ENCODE results near the gene TRIM72. TPM values are rescaled to one million over a fixed set of nuclear protein-coding genes. Genes with fewer than 3 reads are reported as not detected.
"Not testable (repeated sequence)": the region's sequence is repeated elsewhere in the genome, so short reads cannot be mapped to it uniquely, and the experiment has no call there.

TRIM72 gene
- total and polyA plus RNA-seq, 11 donors, result 0.32 to 3.4 (median 1.4) TPM

DNA sequence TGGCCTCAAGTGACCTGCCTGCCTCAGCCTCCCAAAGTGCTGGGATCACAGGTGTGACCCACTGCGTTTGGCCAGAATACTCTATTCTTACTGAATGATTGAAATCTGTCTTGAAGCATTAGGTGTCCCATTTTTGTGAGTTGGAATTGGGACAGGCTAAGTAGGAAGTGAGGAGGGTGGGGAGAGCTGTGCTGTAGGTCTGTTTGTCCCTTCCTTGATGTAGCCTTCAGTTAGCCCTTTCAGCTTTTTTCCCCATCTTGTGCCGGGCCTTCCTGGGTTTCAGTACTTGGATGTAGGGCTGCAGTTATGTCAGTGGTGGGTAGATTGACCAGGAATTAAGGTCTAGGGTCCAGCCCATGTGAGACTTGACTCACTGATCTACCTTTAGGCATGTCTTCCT, 20.0 kb upstream of the TRIM72 start:
- H3K4me3 ChIP-seq, result no peak overlapping the region
- peaks cover 0 to 13% (median 0%) of the 10 kb centered on the region in 12 donors for H3K4me1 ChIP-seq
- H3K27ac ChIP-seq, result no peak overlapping the region
- TF ChIP-seq, protein P1, sequence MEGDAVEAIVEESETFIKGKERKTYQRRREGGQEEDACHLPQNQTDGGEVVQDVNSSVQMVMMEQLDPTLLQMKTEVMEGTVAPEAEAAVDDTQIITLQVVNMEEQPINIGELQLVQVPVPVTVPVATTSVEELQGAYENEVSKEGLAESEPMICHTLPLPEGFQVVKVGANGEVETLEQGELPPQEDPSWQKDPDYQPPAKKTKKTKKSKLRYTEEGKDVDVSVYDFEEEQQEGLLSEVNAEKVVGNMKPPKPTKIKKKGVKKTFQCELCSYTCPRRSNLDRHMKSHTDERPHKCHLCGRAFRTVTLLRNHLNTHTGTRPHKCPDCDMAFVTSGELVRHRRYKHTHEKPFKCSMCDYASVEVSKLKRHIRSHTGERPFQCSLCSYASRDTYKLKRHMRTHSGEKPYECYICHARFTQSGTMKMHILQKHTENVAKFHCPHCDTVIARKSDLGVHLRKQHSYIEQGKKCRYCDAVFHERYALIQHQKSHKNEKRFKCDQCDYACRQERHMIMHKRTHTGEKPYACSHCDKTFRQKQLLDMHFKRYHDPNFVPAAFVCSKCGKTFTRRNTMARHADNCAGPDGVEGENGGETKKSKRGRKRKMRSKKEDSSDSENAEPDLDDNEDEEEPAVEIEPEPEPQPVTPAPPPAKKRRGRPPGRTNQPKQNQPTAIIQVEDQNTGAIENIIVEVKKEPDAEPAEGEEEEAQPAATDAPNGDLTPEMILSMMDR (IDR thresholded peaks at IDR 0.05), result no peak
- TF ChIP-seq POLR2A (IDR thresholded peaks at IDR 0.05), result no peak
- WGBS, 4 donors, result 89 to 94% (median 91%) methylated on average over 2 of the region's 2 CpGs
- no peaks in the 10 kb centered on the region for H3K9me3 ChIP-seq
- intact Hi-C loops (cut with DNase I), result loop anchor here in 1 of 10 donors (10.0 kb wide), 1 partner anchor 231 kb away; the partner anchor contains the start of gene COX6A2
- ATAC-seq (no peak), DNase-seq (no peak)
- peaks cover 7 to 96% (median 86%) of the 10 kb centered on the region in 9 donors for H3K36me3 ChIP-seq
- no peaks in the 10 kb centered on the region for H3K27me3 ChIP-seq

DNA sequence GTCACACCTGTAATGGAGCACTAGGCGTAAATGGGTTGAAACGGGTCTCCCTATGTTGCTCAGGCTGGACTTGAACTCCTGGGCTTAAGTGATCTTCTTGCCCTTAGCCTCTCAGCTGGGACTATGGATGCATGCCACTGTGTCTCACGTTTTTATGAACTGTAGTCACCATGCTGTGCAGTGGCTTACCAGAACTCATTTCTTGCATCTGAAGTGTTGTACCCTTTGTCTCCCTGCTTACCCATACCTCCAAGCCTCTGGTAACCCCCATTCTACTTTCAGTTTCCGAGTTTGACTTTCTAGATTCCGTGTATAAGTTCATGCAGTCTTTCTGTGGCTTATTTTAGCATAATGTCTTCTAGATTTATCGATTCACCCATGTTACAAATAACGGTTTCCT, 19.0 kb upstream of the TRIM72 start:
- H3K9me3 ChIP-seq, result no peaks in the 10 kb centered on the region
- H3K4me3 ChIP-seq, result no peak overlapping the region
- DNase-seq (no peak), ATAC-seq (no peak)
- no peaks in the 10 kb centered on the region for H3K27me3 ChIP-seq
- H3K4me1 ChIP-seq, result peaks cover 0 to 18% (median 0%) of the 10 kb centered on the region in 12 donors
- peaks cover 5 to 96% (median 84%) of the 10 kb centered on the region in 9 donors for H3K36me3 ChIP-seq
- intact Hi-C loops (cut with DNase I), result loop anchor here in 1 of 10 donors (10.0 kb wide), 1 partner anchor 230 kb away; the partner anchor contains the start of gene COX6A2
- no peak overlapping the region for H3K27ac ChIP-seq
- TF ChIP-seq, protein P1 (IDR thresholded peaks at IDR 0.05), result no peak
- no peak for TF ChIP-seq POLR2A (IDR thresholded peaks at IDR 0.05)
- 82 to 89% (median 87%) methylated on average over 7 of the region's 7 CpGs for WGBS, 4 donors

DNA sequence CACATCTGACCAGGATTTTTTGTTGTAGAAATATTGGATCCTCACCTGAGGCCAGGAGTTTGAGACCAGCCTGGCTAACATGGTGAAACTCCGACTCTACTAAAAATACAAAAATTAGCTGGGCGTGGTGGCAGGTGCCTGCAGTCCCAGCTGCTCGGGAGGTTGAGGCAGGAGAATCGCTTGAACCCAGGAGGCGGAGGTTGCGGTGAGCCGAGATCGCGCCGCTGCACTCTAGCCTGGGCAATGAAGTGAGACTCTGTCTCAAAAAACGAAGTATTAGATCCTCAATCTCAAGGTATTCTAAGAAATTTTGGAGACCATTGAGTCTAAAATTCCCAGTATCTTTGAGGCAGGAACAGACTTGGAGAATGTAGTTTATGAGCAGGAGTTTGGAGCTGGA, 18.1 kb upstream of the TRIM72 start:
- WGBS, 4 donors, result 95 to 97% (median 96%) methylated on average over 11 of the region's 11 CpGs
- H3K4me1 ChIP-seq, result peaks cover 0 to 27% (median 0%) of the 10 kb centered on the region in 12 donors
- H3K36me3 ChIP-seq, result peaks cover 0 to 92% (median 75%) of the 10 kb centered on the region in 9 donors
- not testable (repeated sequence) for DNase-seq, H3K9me3 ChIP-seq, H3K4me3 ChIP-seq, ATAC-seq, H3K27ac ChIP-seq, H3K27me3 ChIP-seq
- intact Hi-C loops (cut with DNase I), result loop anchor here in 1 of 10 donors (10.0 kb wide), 1 partner anchor 229 kb away; the partner anchor contains the start of gene COX6A2

DNA sequence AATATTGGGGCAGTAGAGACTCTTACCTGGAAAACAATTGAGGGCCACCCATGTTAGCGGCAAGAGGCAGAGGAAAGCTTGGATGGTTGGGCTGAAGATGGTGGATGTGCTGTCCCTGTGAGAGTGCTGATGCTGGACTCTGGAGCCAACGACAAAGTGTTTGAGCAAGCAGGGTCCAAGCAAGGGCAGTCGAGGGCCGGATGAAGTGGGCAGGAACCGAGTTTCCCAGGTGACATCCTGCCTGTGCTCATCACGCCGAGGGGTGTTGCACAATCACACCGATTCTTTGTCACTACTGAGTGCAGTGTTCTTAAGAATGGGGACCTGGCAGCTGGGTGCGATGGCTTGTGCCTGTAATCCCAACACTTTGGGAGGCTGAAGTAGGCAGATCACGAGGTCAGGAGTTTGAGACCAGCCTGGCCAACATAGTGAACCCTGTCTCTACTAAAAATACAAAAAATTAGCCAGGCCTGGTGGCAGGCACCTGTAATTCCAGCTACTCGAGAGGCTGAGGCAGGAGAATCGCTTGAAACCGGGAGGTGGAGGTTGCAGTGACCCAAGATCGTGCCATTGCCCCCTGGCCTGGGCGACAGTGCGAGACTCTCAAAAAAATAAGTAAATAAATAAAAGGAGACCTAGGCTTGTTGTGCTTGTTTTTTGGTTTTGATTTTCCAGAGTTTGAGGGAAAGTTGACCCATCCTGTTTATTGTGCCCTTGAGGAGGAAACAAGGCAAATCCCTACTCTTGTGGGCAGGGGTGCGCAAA, 17.4 kb upstream of the TRIM72 start:
- no peak for TF ChIP-seq POLR2A (IDR thresholded peaks at IDR 0.05)
- TF ChIP-seq, protein P1 (IDR thresholded peaks at IDR 0.05), result no peak
- ATAC-seq, result no peak
- Histone ChIP-seq H3K27me3 (no peaks in the 10 kb centered on the region), H3K4me1 (peaks cover 0 to 34% (median 3%) of the 10 kb centered on the region in 12 donors), H3K4me3 (no peak overlapping the region), H3K36me3 (peaks cover 0 to 90% (median 69%) of the 10 kb centered on the region in 9 donors), H3K9me3 (no peaks in the 10 kb centered on the region), H3K27ac (no peak overlapping the region)
- WGBS, 4 donors, result 86 to 88% (median 86%) methylated on average over 17 of the region's 17 CpGs
- no peak for DNase-seq
- intact Hi-C loops (cut with DNase I), result loop anchor here in 1 of 10 donors (10.0 kb wide), 1 partner anchor 228 kb away; the partner anchor contains the start of gene COX6A2
